Stimulated activated CD4-positive, alpha-beta T cell treated with anti-CD3 and anti-CD28 coated beads, TNF-alpha, amount 100 ng/mL, for 24 hours (primary cell): ENCODE measurements around the gene RBMS1.

Source experiments
- DNase-seq, 3 experiments: peaks; one replicate each; pipeline ENCODE4 v3.0.0-alpha.2; 2020; ENCODE audit warnings: low read depth in 3 of 3

Gene RBMS1

DNA sequence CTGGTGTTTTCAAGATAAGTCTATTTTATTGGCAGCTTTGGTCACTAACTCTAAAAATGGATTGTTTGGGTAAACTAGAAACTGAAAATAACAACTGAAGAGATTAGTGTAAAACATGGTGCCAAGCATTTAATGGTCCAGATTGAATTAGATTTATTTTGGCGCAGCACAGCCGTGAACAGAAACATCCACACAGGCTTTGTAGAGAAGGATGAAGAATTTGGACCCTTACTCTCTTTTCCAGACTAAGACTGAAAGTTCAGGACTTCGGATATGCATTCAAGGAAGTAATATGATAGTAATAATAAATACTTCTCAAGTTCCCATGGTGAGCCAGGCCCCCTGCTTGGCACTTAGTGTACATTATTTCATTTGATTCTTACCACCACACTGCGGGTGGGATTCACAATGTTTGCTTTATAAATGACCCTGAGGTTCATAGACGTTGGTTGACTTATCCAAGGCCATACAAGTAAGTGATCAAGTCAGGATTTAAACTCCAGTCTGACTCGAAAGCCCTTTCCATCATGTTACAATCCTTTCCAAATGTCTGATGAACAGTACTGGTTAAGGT, 239.3 kb downstream of the RBMS1 start:
- DNase-seq, result no peak

DNA sequence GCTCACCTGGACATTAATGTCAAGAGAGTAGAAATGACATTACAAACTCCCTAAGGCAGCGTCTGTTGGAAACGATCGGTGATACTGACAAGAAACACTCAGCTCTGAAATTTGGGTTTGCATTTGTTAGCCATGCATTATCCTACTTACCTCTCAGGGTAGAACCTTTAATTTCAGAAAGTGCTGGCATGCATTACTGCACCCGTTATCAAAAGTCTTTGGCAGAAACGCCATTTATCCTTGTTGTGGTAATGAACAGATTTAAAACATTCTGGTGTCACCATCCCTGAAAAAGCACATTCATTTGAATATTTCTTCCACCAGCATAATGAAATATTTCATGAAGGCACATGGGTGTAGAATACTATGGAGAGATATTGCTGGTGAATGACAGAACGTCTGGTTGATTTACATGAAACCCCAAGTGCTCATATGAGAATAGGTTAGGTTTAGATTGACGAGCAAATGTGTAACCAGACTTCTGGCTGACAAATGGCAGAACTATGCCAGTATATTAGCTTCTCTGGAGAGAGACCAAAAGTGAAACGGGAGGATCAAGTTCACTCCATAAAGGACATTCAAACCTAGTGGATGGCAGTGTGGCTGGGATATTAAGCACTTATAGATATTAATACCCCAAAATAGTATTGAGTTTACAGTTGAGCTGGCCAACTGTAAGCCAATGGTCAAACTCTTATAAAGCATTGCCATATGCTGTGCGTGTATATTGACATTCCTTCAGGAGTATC, 240.0 kb downstream of the RBMS1 start:
- no peak for DNase-seq

- no peak for DNase-seq
Observed at GRCh38 chr2:160252900-160253299, 240.7 kb downstream of the RBMS1 start.

DNA sequence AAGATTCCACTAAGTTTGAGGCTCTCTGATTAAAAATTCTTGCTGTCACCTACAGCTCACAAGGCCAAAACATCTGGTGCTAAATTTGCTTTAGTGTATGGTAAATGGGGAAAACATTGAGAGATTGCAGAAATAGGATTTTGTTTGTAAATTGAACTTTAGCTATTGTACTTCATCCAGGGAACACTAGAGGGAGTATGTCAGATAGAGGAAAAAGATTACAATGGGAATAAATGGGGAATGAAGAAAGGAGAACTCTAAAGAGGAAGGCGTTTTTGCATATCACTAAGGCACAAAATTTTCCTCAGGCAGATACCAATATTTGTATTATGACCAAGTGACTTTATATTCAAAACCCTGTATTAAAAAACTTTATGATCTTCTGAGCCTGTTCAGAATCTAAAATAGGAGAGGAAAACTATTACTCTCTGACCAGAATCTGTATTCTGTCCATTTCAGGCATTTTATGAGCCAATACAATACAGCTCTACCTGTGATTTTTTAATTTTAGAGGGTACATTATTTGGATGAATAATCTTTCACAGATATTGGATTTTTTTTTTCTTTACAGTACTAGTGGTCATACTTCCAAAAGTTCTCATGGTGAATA, 241.2 kb downstream of the RBMS1 start:
- DNase-seq, result no peak

DNA sequence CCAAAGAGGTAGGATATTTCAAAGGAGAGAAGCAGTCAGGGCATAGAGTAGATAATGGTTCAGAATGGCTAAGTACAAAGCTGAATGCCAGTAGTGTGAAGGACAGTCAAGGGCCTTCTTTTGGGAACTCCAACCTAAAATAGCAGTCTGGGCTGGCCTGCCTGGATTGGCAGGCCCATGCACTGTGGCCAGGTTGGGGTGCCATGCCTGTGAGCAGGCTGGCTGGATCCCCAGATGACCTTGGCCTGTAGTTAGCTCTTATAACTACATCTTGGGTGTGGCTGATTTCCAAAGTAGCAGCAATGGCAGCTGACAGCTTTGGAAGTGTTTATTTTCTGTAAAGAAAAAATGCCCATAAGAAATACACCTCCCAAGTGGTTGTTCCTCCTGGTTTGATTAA, 242.0 kb downstream of the RBMS1 start:
- no peak for DNase-seq

- no peak for DNase-seq
Observed at GRCh38 chr2:160249876-160250275, 243.7 kb downstream of the RBMS1 start.

DNA sequence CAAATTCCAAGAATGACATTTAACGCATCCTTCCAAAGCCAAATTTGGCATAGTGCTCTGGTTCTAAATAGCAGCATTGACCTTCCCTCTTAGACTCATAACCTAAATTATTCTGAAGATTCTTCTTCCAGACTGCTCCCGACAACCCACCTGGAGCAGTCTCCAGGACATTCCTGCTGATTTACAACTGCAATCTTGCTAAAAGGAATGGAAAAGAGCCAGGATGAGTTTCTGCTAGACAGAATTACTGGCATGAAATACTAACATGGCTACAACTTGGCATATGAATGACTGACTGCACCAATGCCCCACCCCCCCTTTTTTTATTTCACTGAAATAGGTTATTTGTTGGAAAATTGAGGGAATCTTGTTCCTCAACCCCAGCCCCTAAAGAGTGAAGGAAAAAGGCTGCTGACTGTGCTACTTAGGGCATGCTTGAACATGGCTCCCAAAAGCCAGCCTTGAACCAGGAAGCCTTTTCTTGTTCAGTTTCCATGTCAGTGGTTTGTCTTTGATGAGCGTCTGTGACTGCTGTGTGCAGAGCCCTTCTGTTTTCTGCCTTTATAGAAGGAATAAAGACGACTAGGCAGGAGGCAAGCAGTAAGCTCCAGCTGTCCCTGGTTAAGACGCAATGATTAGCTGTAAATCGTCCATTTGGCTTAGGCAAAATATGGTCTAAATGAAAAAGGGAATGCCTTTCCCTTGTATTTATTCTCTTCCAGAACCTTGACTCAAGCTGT, 246.1 kb downstream of the RBMS1 start:
- no peak for DNase-seq

DNA sequence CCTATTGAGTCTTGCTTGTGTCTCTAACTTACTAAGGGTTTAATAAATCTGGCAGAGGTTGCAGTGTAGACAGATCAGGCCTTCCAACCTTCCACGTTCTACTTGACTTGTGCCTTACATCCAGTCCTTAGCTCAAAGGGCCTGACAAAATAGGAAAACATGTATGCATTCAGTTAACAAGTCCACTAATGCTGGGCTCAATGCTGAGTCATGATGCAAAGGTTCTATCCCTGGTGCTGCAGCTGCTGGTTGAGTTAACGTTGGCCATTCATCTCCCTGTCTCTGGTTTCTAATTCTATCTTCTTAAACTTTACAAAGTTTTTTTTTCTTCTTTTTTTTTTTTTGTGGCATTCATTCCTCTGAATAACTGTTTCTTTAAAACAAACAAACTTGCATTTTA, 247.3 kb downstream of the RBMS1 start:
- no peak for DNase-seq

- no peak for DNase-seq
Observed at GRCh38 chr2:160245614-160246155, 247.9 kb downstream of the RBMS1 start.

DNA sequence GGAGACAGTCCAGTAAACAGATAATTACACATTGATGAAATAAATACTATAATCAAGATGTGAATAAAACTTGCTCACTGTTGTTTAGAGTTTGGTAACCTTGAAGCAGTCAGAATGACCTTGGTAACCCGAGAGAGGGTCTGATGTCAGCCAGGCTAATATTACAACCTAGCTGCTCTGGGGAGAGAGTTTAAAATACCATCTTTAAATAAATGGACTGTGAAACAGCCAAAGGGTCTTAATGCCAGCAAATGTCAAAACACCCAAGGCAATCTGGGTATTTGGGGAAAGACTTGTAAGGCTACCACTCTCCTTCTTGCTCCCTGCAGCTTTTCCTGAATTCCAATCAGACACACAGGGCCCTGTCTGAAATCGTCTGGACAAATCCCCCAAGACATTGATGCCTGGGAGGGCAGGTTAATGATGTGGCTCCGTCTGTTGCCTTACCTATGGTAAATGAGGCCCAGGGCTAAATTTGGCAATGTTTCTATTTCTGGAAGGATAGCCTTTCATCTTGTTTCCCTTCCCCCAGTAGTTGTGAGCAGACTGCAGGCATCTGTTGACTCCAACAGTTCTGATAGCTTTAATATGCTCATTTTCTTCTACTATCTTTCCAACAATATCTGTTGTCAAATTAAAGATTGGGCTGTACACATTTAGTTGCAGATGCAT, 250.6 kb downstream of the RBMS1 start:
- no peak for DNase-seq

GRCh38 chr2:160241251-160242137, 252.1 kb downstream of the RBMS1 start:
- DNase-seq, result no peak

GRCh38 chr2:160239436-160239835, 254.2 kb downstream of the RBMS1 start:
- DNase-seq, result no peak

- no peak for DNase-seq
Observed at GRCh38 chr2:160238392-160238791, 255.2 kb downstream of the RBMS1 start.

DNA sequence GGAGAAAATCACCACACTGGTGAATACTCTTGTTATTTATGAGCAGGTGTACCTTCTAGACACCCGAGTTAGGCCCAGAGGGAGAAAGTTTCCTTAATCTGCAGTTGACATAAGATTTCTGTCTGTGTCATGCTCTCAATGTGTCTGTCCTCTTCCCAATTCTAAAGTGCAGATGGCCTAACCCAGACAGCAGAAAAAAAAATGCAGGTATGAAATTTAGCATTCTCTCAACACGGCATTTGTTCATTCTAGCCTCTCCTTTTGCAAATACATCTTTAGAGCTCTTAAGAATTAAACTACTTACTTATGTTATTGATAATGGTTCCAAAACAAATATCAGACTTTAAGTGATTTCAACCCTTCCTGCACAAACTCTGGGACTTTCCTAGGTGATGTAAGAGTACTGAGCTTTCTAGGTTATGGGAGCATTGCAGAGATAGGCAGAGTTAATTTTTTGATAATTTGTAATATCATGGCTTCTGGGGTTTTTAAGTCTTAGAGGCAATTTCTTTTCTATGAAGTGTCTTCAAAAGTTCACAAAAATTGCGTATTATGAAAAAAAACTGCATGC, 260.6 kb downstream of the RBMS1 start:
- no peak for DNase-seq

GRCh38 chr2:160229591-160229990, 264.0 kb downstream of the RBMS1 start:
- no peak for DNase-seq

DNA sequence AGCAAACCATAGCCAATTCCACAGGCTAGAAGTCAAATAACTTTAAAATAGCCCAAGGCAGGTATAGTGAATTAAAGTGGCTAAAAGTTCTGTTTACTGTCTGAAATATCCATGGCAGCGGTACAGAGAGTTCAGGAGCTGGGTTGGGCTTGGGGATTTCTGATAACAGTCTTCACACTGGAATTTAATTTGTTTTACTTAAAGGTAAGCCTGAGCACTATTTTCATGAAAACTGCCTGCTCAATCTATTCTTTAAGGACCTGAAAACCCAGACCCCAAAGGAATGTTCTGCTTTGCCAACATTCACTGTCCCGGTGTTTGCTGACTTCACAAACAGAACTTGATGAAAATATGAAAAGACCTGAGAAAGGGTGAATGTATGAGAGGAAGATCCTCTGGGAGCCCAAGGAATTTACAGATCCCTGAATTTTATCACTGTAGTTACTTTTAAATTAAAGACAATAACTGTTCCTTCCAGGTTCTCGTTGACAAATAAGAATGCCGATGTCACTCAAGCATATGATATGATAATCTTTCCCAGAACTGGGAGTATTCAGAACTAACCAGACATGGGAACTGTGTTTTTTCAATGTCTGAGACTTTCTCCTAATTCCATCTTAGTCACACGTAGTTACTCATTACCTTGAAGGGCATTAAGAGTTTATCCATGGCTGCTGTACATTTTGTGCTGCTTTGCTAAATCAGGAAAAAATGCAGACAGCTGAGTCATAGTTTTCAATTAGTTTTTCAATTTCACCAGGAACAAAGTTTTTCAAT, 265.3 kb downstream of the RBMS1 start:
- no peak for DNase-seq

DNA sequence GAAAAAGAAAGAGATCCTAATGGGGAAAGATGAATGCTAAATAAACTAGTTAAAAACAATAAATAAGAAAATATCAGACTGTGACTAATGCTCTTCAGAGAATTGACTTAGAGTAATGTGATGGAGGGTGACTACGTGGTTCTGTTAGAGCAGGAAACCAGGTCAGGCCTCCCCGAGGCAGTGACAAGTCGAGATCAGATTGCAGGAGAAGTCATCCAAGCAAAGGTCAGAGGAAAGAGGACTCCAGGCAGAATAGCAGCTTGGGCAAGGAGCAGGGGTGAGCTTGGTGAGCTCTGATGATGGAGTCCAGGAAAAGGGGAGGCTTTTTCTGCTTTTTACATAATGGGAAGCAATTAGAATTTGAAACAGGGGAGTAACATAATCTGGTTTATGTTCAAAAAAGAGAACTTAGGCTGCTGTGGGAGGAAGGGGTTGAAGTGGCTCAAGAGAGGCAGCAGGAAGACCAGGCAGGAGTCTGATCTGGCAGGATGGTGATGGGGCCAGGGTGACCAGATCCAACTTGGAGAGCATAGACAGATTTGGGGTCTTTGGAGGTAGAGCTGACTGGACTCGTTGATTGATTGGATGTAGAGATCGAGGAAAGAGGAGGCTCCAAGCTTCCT, 266.2 kb downstream of the RBMS1 start:
- no peak for DNase-seq

DNA sequence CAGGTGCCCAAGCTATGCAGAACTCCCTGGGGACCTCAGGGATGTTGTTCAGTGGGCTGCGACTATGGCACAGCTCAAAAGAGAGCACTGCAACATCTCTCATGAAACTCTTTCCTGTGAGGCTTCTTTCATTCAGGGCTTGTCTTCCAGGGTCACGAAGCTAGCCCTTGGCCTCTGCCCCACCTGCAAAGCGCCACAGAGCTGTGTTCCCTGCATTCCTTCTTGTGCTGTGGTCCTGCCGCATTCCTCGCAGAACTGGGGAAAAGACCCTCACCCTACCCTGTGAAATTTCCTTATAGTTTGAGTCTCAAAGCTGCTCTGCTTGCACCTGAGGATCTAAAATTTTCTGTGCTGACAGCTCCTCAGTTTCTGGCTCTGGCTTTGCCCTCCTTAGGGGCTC, 267.2 kb downstream of the RBMS1 start:
- no peak for DNase-seq

GRCh38 chr2:160225722-160226121, 267.9 kb downstream of the RBMS1 start:
- no peak for DNase-seq
